ENCODE measurements around the gene SELENOS. TPM values are rescaled to one million over a fixed set of nuclear protein-coding genes. Genes with fewer than 3 reads are reported as not detected.
A peak's percentile ranks its signal among the peaks of the same experiment; 100 is the strongest.

The SELENOS gene
- total RNA-seq, 4 donors from 2014 or later: 47.3 to 75.4 (median 59.8) TPM

- no peaks in the 10 kb centered on the region for H3K27me3 ChIP-seq
- intact Hi-C loops (cut with DNase I): no loop called here
- H3K4me3 ChIP-seq: no peak overlapping the region
- no peaks in the 10 kb centered on the region for H3K9me3 ChIP-seq
- no peak for DNase-seq (ENCODE audit: extremely low spot score)
- H3K4me1 ChIP-seq: peaks cover 6 to 26% (median 16%) of the 10 kb centered on the region in 4 donors
- WGBS: 82% methylated on average over 16 of the region's 16 CpGs
- no peak overlapping the region for H3K27ac ChIP-seq (replicated peaks in 1 of 4)
- H3K36me3 ChIP-seq: peaks cover 51 to 59% (median 53%) of the 10 kb centered on the region in 4 donors
- no peak for TF ChIP-seq EP300 (IDR thresholded peaks at IDR 0.05)
- peak in 1 of 3 experiments; percentile 30 for TF ChIP-seq CTCF (IDR thresholded peaks at IDR 0.05)
- TF ChIP-seq POLR2AphosphoS5 (IDR thresholded peaks at IDR 0.05): no peak
Observed at GRCh38 chr15:101269479-101270223, 7.6 kb downstream of the SELENOS start.

GRCh38 chr15:101267320-101268104 is 9.8 kb downstream of the SELENOS start:
- WGBS: 69% methylated on average over 12 of the region's 18 CpGs
- intact Hi-C loops (cut with DNase I): no loop called here
- H3K4me1 ChIP-seq: peaks cover 0 to 30% (median 22%) of the 10 kb centered on the region in 4 donors
- H3K4me3 ChIP-seq: no peak overlapping the region
- no peak for TF ChIP-seq EP300 (IDR thresholded peaks at IDR 0.05)
- TF ChIP-seq CTCF (IDR thresholded peaks at IDR 0.05): no peak
- peak; percentile 27 to 60 for TF ChIP-seq POLR2AphosphoS5 (IDR thresholded peaks at IDR 0.05)
- no peak for TF ChIP-seq POLR2A (IDR thresholded peaks at IDR 0.05; ENCODE audit: low read depth)
- no peaks in the 10 kb centered on the region for H3K9me3 ChIP-seq
- H3K27ac ChIP-seq (replicated peaks in 1 of 4): peak overlapping the region; percentile 7 to 67 (median 30)
- peaks cover 29 to 38% (median 31%) of the 10 kb centered on the region in 4 donors for H3K36me3 ChIP-seq
- H3K27me3 ChIP-seq: no peaks in the 10 kb centered on the region
- DNase-seq (ENCODE audit: extremely low spot score): no peak

GRCh38 chr15:101266787-101267186 is 10.5 kb downstream of the SELENOS start:
- intact Hi-C loops (cut with DNase I): no loop called here
- peak overlapping the region; percentile 7 to 67 (median 24) for H3K27ac ChIP-seq (replicated peaks in 1 of 4)
- 81% methylated on average over 8 of the region's 9 CpGs for WGBS
- DNase-seq (ENCODE audit: extremely low spot score): no peak
- peaks cover 22 to 31% (median 25%) of the 10 kb centered on the region in 4 donors for H3K36me3 ChIP-seq
- no peaks in the 10 kb centered on the region for H3K9me3 ChIP-seq
- H3K4me1 ChIP-seq: peaks cover 0 to 30% (median 22%) of the 10 kb centered on the region in 4 donors
- H3K4me3 ChIP-seq: no peak overlapping the region
- H3K27me3 ChIP-seq: no peaks in the 10 kb centered on the region
- TF ChIP-seq CTCF (IDR thresholded peaks at IDR 0.05): no peak
- TF ChIP-seq EP300 (IDR thresholded peaks at IDR 0.05): no peak
- no peak for TF ChIP-seq POLR2AphosphoS5 (IDR thresholded peaks at IDR 0.05)
- TF ChIP-seq POLR2A (IDR thresholded peaks at IDR 0.05; ENCODE audit: low read depth): no peak

GRCh38 chr15:101266034-101266433 is 11.3 kb downstream of the SELENOS start:
- no peak overlapping the region for H3K27ac ChIP-seq (replicated peaks in 1 of 4)

More at GRCh38 chr15:101266034-101266433, 11.3 kb downstream of the SELENOS start:
- H3K4me3 ChIP-seq: no peak overlapping the region
- peaks cover 0 to 30% (median 22%) of the 10 kb centered on the region in 4 donors for H3K4me1 ChIP-seq
- DNase-seq (ENCODE audit: extremely low spot score): no peak
- peaks cover 15 to 23% (median 17%) of the 10 kb centered on the region in 4 donors for H3K36me3 ChIP-seq
- 42% methylated on average over 3 of the region's 3 CpGs for WGBS
- TF ChIP-seq POLR2A (IDR thresholded peaks at IDR 0.05; ENCODE audit: low read depth) (no peak), EP300 (IDR thresholded peaks at IDR 0.05) (no peak), CTCF (IDR thresholded peaks at IDR 0.05) (no peak), POLR2AphosphoS5 (IDR thresholded peaks at IDR 0.05) (peak in 1 of 2 donors; percentile 12)
- intact Hi-C loops (cut with DNase I): no loop called here
- H3K9me3 ChIP-seq: no peaks in the 10 kb centered on the region
- H3K27me3 ChIP-seq: no peaks in the 10 kb centered on the region

All from esophagus muscularis mucosa (tissue), 4 donors.